Glomerular endothelial cell (primary cell): ENCODE data around the gene FXYD1. TPM values are rescaled to one million over a fixed set of nuclear protein-coding genes. Genes with fewer than 3 reads are reported as not detected.

Experiments used
- DNase-seq: peaks from one replicate; pipeline ENCODE4 v3.0.0-alpha.2; 2011; ENCODE audit warnings: low read depth, low spot score; ENCODE audit errors: extremely low read depth
- total RNA-seq: library from RNA; depleted of rRNA; stranded (reverse); fragments of >200 nt; gene quantifications from 2 replicates; pipeline ENCODE4 v1.2.3, GENCODE V29; 2015

FXYD1 gene
- total RNA-seq, 1 donor from 2014 or later, result not detected

DNA sequence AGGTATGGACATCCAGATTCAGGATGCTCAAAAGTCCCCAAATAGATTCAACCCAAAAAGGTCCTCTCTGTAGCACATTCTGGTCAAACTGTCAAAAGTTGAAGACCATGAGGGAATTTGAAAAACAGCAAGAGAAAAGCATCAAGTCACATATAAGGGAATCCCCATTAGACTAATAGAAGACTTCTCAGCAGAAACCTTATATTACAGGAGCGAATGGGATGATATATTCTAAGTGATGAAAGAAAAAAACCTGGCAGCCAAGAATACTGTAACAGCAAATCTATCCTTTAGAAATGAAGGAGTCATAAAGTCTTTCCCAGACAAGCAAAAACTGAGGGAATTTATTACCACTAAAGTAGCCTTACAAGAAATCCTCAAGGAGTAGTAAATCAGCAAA is 45.6 kb downstream of the FXYD1 start:
- DNase-seq, result no peak

DNA sequence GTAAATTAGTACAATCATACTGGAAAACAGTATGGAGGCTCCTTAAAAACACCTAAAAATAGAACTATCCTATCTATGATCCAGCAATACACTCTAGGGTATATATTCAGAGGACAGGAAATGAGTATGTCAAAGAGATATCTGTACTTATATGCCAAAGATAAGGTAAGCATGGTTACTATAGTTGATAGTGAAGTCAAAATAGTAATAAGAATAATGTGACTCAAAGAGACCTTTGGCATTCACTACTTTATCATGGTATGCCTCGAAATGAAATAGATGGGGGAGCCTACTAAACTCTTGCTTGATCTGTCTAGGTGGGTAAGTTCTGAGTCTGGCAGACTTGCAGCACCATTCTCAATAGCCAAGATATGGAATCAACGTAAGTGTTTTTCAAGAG is 46.3 kb downstream of the FXYD1 start:
- no peak for DNase-seq

Other genes with a start within 250 kb of the FXYD1 start
- gene ZNF30, start 211.9 kb upstream of the FXYD1 start, total RNA-seq, result 2.2 and 3.8 TPM in 2 replicates
- 20.7 and 30.8 TPM in 2 replicates for gene ZNF792, start 174.6 kb upstream of the FXYD1 start, total RNA-seq
- gene GRAMD1A, start 138.5 kb upstream of the FXYD1 start, total RNA-seq, result 61.2 and 127 TPM in 2 replicates
- 4.7 and 21.2 TPM in 2 replicates for gene SCN1B, start 108.4 kb upstream of the FXYD1 start, total RNA-seq
- gene HPN, start 97.1 kb upstream of the FXYD1 start, total RNA-seq, result not detected in 2 replicates
- not detected in 2 replicates for gene FXYD3, start 23.0 kb upstream of the FXYD1 start, total RNA-seq
- not detected in 2 replicates for gene LGI4, start 3.8 kb upstream of the FXYD1 start, total RNA-seq
- not detected in 2 replicates for gene FXYD7, start 4.4 kb downstream of the FXYD1 start, total RNA-seq
- 105 and 166 TPM in 2 replicates for gene FXYD5, start 15.9 kb downstream of the FXYD1 start, total RNA-seq
- gene FAM187B, start 89.9 kb downstream of the FXYD1 start, total RNA-seq, result not detected in 2 replicates
- gene LSR, start 110.2 kb downstream of the FXYD1 start, total RNA-seq, result 1.6 and 7.5 TPM in 2 replicates
- 73.1 and 80.6 TPM in 2 replicates for gene USF2, start 130.1 kb downstream of the FXYD1 start, total RNA-seq
- gene HAMP, start 143.7 kb downstream of the FXYD1 start, total RNA-seq, result 0.06 TPM in 1 of 2 replicates, not detected in the other
- 0.68 TPM in 1 of 2 replicates, not detected in the other for gene MAG, start 153.3 kb downstream of the FXYD1 start, total RNA-seq
- gene CD22, start 190.4 kb downstream of the FXYD1 start, total RNA-seq, result 0.29 and 1.8 TPM in 2 replicates
- not detected in 2 replicates for gene FFAR1, start 209.1 kb downstream of the FXYD1 start, total RNA-seq
- gene FFAR3, start 219.6 kb downstream of the FXYD1 start, total RNA-seq, result not detected in 2 replicates
- gene GPR42, start 232.2 kb downstream of the FXYD1 start, total RNA-seq, result not detected in 2 replicates